Activated CD8-positive, alpha-beta memory T cell treated with anti-CD3 and anti-CD28 coated beads, Interleukin-2, amount 10 ng/mL, durations not matched to agents 7 days and 5 days (primary cell): ENCODE data around the gene PAOX. TPM values are rescaled to one million over a fixed set of nuclear protein-coding genes. Genes with fewer than 3 reads are reported as not detected.

Experiments used
- ATAC-seq: fragments of 150-1000 bp; cut with Tn5 transposase; one replicate; pipeline ENCODE4 v1.10.0; 2021; ENCODE audit warnings: moderate library complexity
- CTCF ChIA-PET: fragments of 350-600 bp; sonication (Branson Sonifier 250); formaldehyde crosslinking; loops from one replicate; lab custom pipeline; 2021; ENCODE audit warnings: antibody characterized with exemption; lab: Charles Lee
- DNase-seq: peaks from one replicate; pipeline ENCODE4 v3.0.0-alpha.2; 2020
- H3K27ac Mint-ChIP-seq: one replicate; pipeline ENCODE4 v1.8.0; 2021; ENCODE audit warnings: mild to moderate bottlenecking, mixed read lengths
- H3K27me3 Mint-ChIP-seq: one replicate; pipeline ENCODE4 v1.8.0; 2021; ENCODE audit warnings: mixed read lengths
- H3K36me3 Mint-ChIP-seq: one replicate; pipeline ENCODE4 v1.8.0; 2021; ENCODE audit warnings: mild to moderate bottlenecking, mixed read lengths
- H3K4me1 Mint-ChIP-seq: one replicate; pipeline ENCODE4 v1.8.0; 2021; ENCODE audit warnings: mixed read lengths
- H3K4me3 Mint-ChIP-seq: one replicate; pipeline ENCODE4 v1.8.0; 2021; ENCODE audit warnings: mild to moderate bottlenecking, moderate library complexity, mixed read lengths
- H3K9me3 Mint-ChIP-seq: one replicate; pipeline ENCODE4 v1.8.0; 2022; ENCODE audit warnings: low read depth, mixed read lengths
- total RNA-seq, 2 experiments: library from RNA; stranded (reverse); gene quantifications; one replicate each; pipeline ENCODE4 v1.2.3, GENCODE V29; 2021

PAOX gene
- total RNA-seq, 2 experiments from 2014 or later, result 5.6 to 6.0 TPM

DNA sequence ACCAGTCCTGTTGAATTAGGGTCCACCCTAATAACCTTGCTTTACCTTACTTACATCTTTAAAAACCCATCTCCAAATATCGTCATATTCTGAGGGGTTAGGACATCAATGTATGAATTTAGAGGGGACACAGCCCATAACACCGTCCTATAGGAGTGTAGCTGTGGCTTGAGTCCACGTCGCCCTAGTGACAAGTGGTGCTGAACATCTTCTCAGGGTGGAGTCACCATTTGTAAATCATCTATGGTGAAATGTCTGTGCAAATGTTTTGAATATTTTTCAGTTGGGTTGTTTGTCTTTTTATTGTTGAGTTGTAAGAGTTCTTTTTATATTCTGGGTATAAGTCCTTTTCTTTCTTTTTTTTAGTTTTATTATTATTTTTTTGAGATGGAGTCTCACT lies 37.1 kb upstream of the PAOX start:
- Mint-ChIP-seq H3K27ac (no peak overlapping the region), H3K4me3 (no peak overlapping the region), H3K36me3 (no peaks in the 10 kb centered on the region), H3K9me3 (no peaks in the 10 kb centered on the region), H3K27me3 (peaks cover 32% of the 10 kb centered on the region), H3K4me1 (peaks cover 4% of the 10 kb centered on the region)
- ATAC-seq (no peak), DNase-seq (no peak)
- CTCF ChIA-PET, result no interaction called here

GRCh38 chr10:133342942-133343341 lies 36.1 kb upstream of the PAOX start:
- Mint-ChIP-seq H3K27me3 (peaks cover 32% of the 10 kb centered on the region), H3K27ac (no peak overlapping the region), H3K9me3 (no peaks in the 10 kb centered on the region), H3K4me3 (no peak overlapping the region), H3K4me1 (peaks cover 4% of the 10 kb centered on the region), H3K36me3 (no peaks in the 10 kb centered on the region)
- ATAC-seq (no peak), DNase-seq (no peak)
- CTCF ChIA-PET, result interaction anchor here (1.9 kb wide), 1 partner anchor 13 kb away, joined by 8 read pairs; no protein-coding TSS in a partner anchor

- no peak overlapping the region for H3K27ac Mint-ChIP-seq
- H3K36me3 Mint-ChIP-seq, result no peaks in the 10 kb centered on the region
- H3K27me3 Mint-ChIP-seq, result peaks cover 32% of the 10 kb centered on the region
- ATAC-seq (no peak), DNase-seq (no peak)
- H3K4me3 Mint-ChIP-seq, result no peak overlapping the region
- H3K4me1 Mint-ChIP-seq, result peaks cover 4% of the 10 kb centered on the region
- H3K9me3 Mint-ChIP-seq, result no peaks in the 10 kb centered on the region
- CTCF ChIA-PET, result interaction anchor here (1.9 kb wide), 1 partner anchor 14 kb away, joined by 8 read pairs; no protein-coding TSS in a partner anchor
These were observed 35.5 kb upstream of the PAOX start for GRCh38 chr10:133343558-133343957.

DNA sequence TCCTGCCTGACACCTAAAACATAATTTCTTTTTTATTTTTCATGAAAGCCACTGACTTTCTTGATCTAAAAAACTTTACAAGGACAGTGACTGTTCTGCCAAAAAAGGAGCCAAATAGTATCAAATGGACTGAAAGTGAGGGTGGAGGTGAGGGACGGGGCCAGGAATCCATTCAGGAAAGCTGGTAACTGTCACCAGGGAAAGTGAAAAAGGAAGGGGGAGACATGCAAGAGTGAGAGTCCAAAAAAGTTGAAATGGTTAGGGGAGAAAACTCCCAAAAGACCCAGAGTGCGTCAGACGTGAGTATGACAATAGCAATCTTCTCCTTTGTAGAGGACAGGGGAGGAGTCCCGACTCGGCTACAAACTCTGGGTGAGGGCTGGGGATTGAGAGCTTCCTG lies 34.8 kb upstream of the PAOX start:
- Mint-ChIP-seq H3K4me1 (peaks cover 6% of the 10 kb centered on the region), H3K27ac (no peak overlapping the region), H3K9me3 (no peaks in the 10 kb centered on the region), H3K36me3 (no peaks in the 10 kb centered on the region), H3K27me3 (peaks cover 32% of the 10 kb centered on the region), H3K4me3 (no peak overlapping the region)
- CTCF ChIA-PET, result interaction anchor here (1.9 kb wide), 1 partner anchor 14 kb away, joined by 8 read pairs; no protein-coding TSS in a partner anchor
- ATAC-seq (no peak), DNase-seq (no peak)

DNA sequence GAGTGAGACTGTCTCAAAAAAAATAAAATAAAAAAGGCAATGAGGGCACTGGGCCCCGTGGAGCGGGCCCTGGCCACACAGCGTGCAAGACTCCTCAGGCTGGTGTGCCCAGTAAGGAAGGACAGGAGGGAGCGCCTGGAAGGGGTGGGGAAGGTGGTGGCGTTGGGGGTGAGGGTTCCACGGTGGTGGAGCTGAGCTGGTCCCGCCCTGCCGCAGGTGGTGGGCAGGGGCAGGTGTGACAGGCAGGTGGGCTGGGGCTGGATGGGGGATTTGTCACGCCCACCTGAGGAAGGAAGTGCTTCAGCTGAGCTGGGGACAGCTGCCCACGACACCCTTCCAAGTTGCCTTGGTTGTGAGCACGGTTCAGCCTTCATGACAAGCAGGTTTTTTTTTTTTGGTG lies 32.6 kb upstream of the PAOX start:
- CTCF ChIA-PET, result interaction anchor here (2.1 kb wide), 1 partner anchor 17 kb away, joined by 9 read pairs; no protein-coding TSS in a partner anchor
- H3K27me3 Mint-ChIP-seq, result peaks cover 31% of the 10 kb centered on the region
- DNase-seq, result no peak
- no peak overlapping the region for H3K4me3 Mint-ChIP-seq
- H3K4me1 Mint-ChIP-seq, result peaks cover 6% of the 10 kb centered on the region
- H3K9me3 Mint-ChIP-seq, result no peaks in the 10 kb centered on the region
- no peaks in the 10 kb centered on the region for H3K36me3 Mint-ChIP-seq
- H3K27ac Mint-ChIP-seq, result no peak overlapping the region
- ATAC-seq, result no peak

- CTCF ChIA-PET, result interaction anchor here (0.8 to 2.1 kb wide), 3 partner anchors 10 to 19 kb away, joined by 3 to 9 read pairs (median 4); partner anchors contain the start of gene FUOM
- H3K4me1 Mint-ChIP-seq, result peaks cover 6% of the 10 kb centered on the region
These were observed 31.1 kb upstream of the PAOX start for GRCh38 chr10:133347710-133348517.

DNA sequence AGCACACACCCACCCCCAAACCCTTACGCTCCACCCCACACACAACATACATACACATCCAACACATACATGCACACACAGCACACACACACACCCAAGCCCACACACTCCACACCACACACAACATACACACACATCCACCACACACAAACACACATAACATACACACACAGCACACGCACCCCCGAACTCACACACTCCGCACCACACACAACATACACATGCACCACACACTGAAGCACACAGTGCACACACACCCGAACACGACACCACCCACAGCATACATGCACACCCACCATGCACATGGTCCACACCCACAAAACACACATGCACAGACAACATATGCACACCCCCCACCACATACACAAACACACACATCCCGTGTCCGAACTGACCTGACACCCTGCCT lies 29.9 kb upstream of the PAOX start:
- CTCF ChIA-PET, result no interaction called here
- no peaks in the 10 kb centered on the region for H3K36me3 Mint-ChIP-seq
- H3K4me3 Mint-ChIP-seq, result no peak overlapping the region
- no peak for DNase-seq
- H3K27me3 Mint-ChIP-seq, result peaks cover 15% of the 10 kb centered on the region
- ATAC-seq, result no peak
- H3K4me1 Mint-ChIP-seq, result peaks cover 2% of the 10 kb centered on the region
- H3K27ac Mint-ChIP-seq, result no peak overlapping the region
- no peaks in the 10 kb centered on the region for H3K9me3 Mint-ChIP-seq

More at GRCh38 chr10:133347710-133348517, 31.1 kb upstream of the PAOX start:
- no peak for DNase-seq
- Mint-ChIP-seq H3K4me3 (no peak overlapping the region), H3K9me3 (no peaks in the 10 kb centered on the region), H3K27me3 (peaks cover 23% of the 10 kb centered on the region), H3K36me3 (no peaks in the 10 kb centered on the region), H3K27ac (no peak overlapping the region)
- no peak for ATAC-seq

DNA sequence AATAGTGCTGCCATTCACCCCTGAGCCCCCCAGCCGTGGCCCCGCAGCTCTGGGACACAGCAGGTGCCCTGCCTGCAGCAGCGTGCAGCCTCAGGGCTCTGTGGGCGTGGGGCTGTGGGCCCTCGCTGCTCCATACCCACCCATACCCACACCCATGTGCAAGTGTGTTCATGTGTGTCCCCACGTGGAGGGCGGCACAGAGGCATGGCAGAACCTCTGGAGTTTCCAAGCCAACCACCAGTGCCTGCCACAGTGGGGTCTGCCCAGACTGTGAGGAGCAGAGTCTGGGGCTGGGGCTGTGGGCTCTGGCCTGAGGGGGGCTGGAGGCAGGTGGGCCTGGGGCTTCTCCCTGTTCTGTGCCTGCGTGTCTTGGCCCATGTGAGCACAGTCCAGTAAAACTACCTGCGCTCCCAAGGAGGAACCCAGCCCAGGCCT lies 29.5 kb upstream of the PAOX start:
- CTCF ChIA-PET, result no interaction called here
- ATAC-seq (no peak), DNase-seq (no peak)
- no peak overlapping the region for H3K27ac Mint-ChIP-seq
- no peak overlapping the region for H3K4me3 Mint-ChIP-seq
- H3K9me3 Mint-ChIP-seq, result no peaks in the 10 kb centered on the region
- H3K27me3 Mint-ChIP-seq, result peaks cover 11% of the 10 kb centered on the region
- peaks cover 2% of the 10 kb centered on the region for H3K4me1 Mint-ChIP-seq
- H3K36me3 Mint-ChIP-seq, result no peaks in the 10 kb centered on the region

GRCh38 chr10:133350283-133350949 lies 28.6 kb upstream of the PAOX start:
- H3K27me3 Mint-ChIP-seq, result peaks cover 5% of the 10 kb centered on the region
- DNase-seq (no peak), ATAC-seq (no peak)
- no peaks in the 10 kb centered on the region for H3K36me3 Mint-ChIP-seq
- no peak overlapping the region for H3K27ac Mint-ChIP-seq
- H3K9me3 Mint-ChIP-seq, result no peaks in the 10 kb centered on the region
- CTCF ChIA-PET, result no interaction called here
- H3K4me3 Mint-ChIP-seq, result no peak overlapping the region
- peaks cover 2% of the 10 kb centered on the region for H3K4me1 Mint-ChIP-seq

DNA sequence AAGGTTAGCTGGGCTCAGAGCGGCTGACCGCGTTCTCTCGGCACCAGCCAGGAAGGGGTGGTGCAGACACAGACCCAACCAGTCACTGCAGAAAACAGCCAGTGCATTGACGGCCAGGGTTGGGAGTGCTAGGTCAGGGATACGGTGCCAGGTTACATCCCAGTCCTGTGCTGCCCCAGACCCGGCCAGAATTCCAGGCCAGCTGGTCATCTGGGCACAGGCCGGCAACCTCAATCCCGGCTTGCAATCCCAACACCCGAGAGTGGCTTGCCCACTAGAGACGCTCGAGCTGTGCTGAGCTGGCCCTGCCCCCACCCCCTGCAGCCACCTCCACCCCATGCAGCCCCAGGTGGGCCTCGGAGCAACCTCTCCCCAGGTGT lies 28.1 kb upstream of the PAOX start:
- no peaks in the 10 kb centered on the region for H3K27me3 Mint-ChIP-seq
- no peaks in the 10 kb centered on the region for H3K36me3 Mint-ChIP-seq
- ATAC-seq, result no peak
- H3K4me1 Mint-ChIP-seq, result peaks cover 2% of the 10 kb centered on the region
- no peak for DNase-seq
- H3K9me3 Mint-ChIP-seq, result no peaks in the 10 kb centered on the region
- CTCF ChIA-PET, result no interaction called here
- H3K27ac Mint-ChIP-seq, result no peak overlapping the region
- H3K4me3 Mint-ChIP-seq, result no peak overlapping the region

- no peaks in the 10 kb centered on the region for H3K36me3 Mint-ChIP-seq
- CTCF ChIA-PET, result interaction anchor here (1.0 to 2.3 kb wide), 2 partner anchors 16 to 22 kb away, joined by 3 to 7 read pairs; no protein-coding TSS in a partner anchor
- DNase-seq, result no peak
- H3K9me3 Mint-ChIP-seq, result no peaks in the 10 kb centered on the region
- no peak overlapping the region for H3K4me3 Mint-ChIP-seq
- H3K27me3 Mint-ChIP-seq, result no peaks in the 10 kb centered on the region
- H3K27ac Mint-ChIP-seq, result no peak overlapping the region
- no peak for ATAC-seq
- H3K4me1 Mint-ChIP-seq, result peaks cover 5% of the 10 kb centered on the region
These were observed 27.4 kb upstream of the PAOX start for GRCh38 chr10:133351408-133352318.

- CTCF ChIA-PET, result interaction anchor here (0.7 to 2.3 kb wide), 3 partner anchors 23 to 1466 kb away, joined by 3 to 7 read pairs (median 3); no protein-coding TSS in a partner anchor
- ATAC-seq, result no peak
- no peak for DNase-seq
These were observed 25.7 kb upstream of the PAOX start for GRCh38 chr10:133353202-133353959.

More at GRCh38 chr10:133353202-133353959, 25.7 kb upstream of the PAOX start:
- Mint-ChIP-seq H3K36me3 (no peaks in the 10 kb centered on the region), H3K27ac (no peak overlapping the region), H3K9me3 (no peaks in the 10 kb centered on the region), H3K4me1 (peaks cover 5% of the 10 kb centered on the region), H3K27me3 (no peaks in the 10 kb centered on the region), H3K4me3 (no peak overlapping the region)
